Endothelial cell of umbilical vein (primary cell): ENCODE data around the gene SLC6A18. TPM values are rescaled to one million over a fixed set of nuclear protein-coding genes. Genes with fewer than 3 reads are reported as not detected.

Experiments
- BruUV-seq: library from RNA; stranded (reverse); fragments of 400-500 nt; replicated peaks from 2 replicates; lab custom pipeline; 2021; lab: Mats Ljungman, UMichigan
- CTCF ChIA-PET: fragments of 300-600, 350-600 bp; sonication (Branson Sonifier 250); formaldehyde crosslinking; loops from one replicate; lab custom pipeline; 2021; ENCODE audit warnings: antibody characterized with exemption, inconsistent platforms; lab: Charles Lee
- POLR2A ChIA-PET: fragments of 300-600, 350-600 bp; sonication (Branson Sonifier 250); formaldehyde crosslinking; loops from one replicate; lab custom pipeline; 2021; ENCODE audit warnings: antibody characterized with exemption, inconsistent platforms; lab: Charles Lee
- DNase-seq: peaks from one replicate; pipeline ENCODE4 v3.0.0-alpha.2; 2011; ENCODE audit warnings: low read depth, low spot score
- FAIRE-seq: peaks from 2 replicates; lab custom pipeline; 2011; peaks lifted over from hg19 to GRCh38; lab: Jason Lieb, UNC
- H2AFZ ChIP-seq: 2 replicates; pipeline ENCODE4 v1.6.0; 2012; ENCODE audit warnings: low read depth, low read length, control low read depth, inconsistent platforms
- H3K27ac ChIP-seq: 2 replicates; pipeline ENCODE4 v1.5.1; 2011; ENCODE audit warnings: low read depth, mild to moderate bottlenecking, control low read depth, low read length, moderate library complexity; ENCODE audit not compliant: insufficient read depth
- H3K27me3 ChIP-seq, 2 experiments: 2 replicates each; pipeline versions ENCODE4 v1.6.0 to v1.6.1; 2011; ENCODE audit warnings: low read length in 2 of 2, mixed read lengths in 1 of 2; ENCODE audit not compliant: control insufficient read depth in 2 of 2, insufficient read depth in 2 of 2
- H3K36me3 ChIP-seq, 2 experiments: 2 replicates in 1 of 2; 3 replicates in 1 of 2; pipeline ENCODE4 v1.5.1; 2011; ENCODE audit warnings: low read length in 2 of 2, mild to moderate bottlenecking in 1 of 2, moderate library complexity in 1 of 2; ENCODE audit not compliant: control insufficient read depth in 2 of 2, insufficient read depth in 2 of 2; ENCODE audit errors: extremely low read depth in 1 of 2
- H3K4me1 ChIP-seq: 3 replicates; pipeline ENCODE4 v1.5.1; 2011; ENCODE audit warnings: mild to moderate bottlenecking, low read length; ENCODE audit not compliant: control insufficient read depth, insufficient read depth; ENCODE audit errors: extremely low read depth
- H3K4me2 ChIP-seq: 2 replicates; pipeline ENCODE4 v1.6.1; 2011; ENCODE audit warnings: low read length, control low read depth, mixed read lengths; ENCODE audit not compliant: insufficient read depth
- H3K4me3 ChIP-seq, 3 experiments: fragments of 200-600 bp in 1 of 3; sonication (generic), shearing (Covaris generic) in 1 of 3; replicated peaks in 1 of 3; 2 replicates each; pipeline ENCODE4 v1.5.1; 2011 to 2016; ENCODE audit warnings: control low read depth in 3 of 3, low read length in 3 of 3, mild to moderate bottlenecking in 2 of 3, inconsistent platforms in 1 of 3, low read depth in 1 of 3, moderate library complexity in 1 of 3; ENCODE audit not compliant: insufficient read depth in 1 of 3
- H3K79me2 ChIP-seq: 2 replicates; pipeline ENCODE4 v1.6.0; 2012; ENCODE audit warnings: low read length, inconsistent platforms; ENCODE audit not compliant: control insufficient read depth, insufficient read depth
- H3K9ac ChIP-seq: replicated peaks from 2 replicates; pipeline ENCODE3; 2011; ENCODE audit warnings: low read length, control low read depth; ENCODE audit not compliant: insufficient read depth; ENCODE audit errors: extremely low read depth
- H3K9me1 ChIP-seq: replicated peaks from 3 replicates; pipeline ENCODE4 v1.6.0; 2011; ENCODE audit warnings: mild to moderate bottlenecking, low read length; ENCODE audit not compliant: control insufficient read depth, insufficient read depth; ENCODE audit errors: extremely low read depth
- H3K9me3 ChIP-seq: replicated peaks from 2 replicates; pipeline ENCODE4 v1.5.1; 2012; ENCODE audit warnings: low read length, inconsistent platforms; ENCODE audit not compliant: control insufficient read depth, insufficient read depth
- H4K20me1 ChIP-seq: replicated peaks from 2 replicates; pipeline ENCODE3; 2011; ENCODE audit warnings: mild to moderate bottlenecking, low read length; ENCODE audit not compliant: control insufficient read depth, insufficient read depth; ENCODE audit errors: extremely low read depth
- CTCF ChIP-seq, 2 donors: IDR thresholded peaks; 1 replicate in 1 of 2; 2 replicates in 1 of 2; pipeline ENCODE4 v1.5.1; 2011; ENCODE audit warnings: low read length in 2 of 2, mild to moderate bottlenecking in 2 of 2, moderate library complexity in 2 of 2, control low read depth in 1 of 2, inconsistent platforms in 1 of 2, low read depth in 1 of 2; ENCODE audit not compliant: insufficient read depth in 1 of 2; ENCODE audit errors: extremely low read depth in 1 of 2
- EZH2 ChIP-seq: IDR thresholded peaks from 2 replicates; pipeline ENCODE4 v1.6.1; 2012; ENCODE audit warnings: borderline replicate concordance, low read depth, mild to moderate bottlenecking, moderate library complexity, low read length, inconsistent platforms; ENCODE audit not compliant: severe bottlenecking
- FOS ChIP-seq: IDR thresholded peaks from 2 replicates; pipeline ENCODE4 v1.6.1; 2011; ENCODE audit warnings: mild to moderate bottlenecking, low read length, moderate library complexity, borderline replicate concordance; ENCODE audit not compliant: insufficient read depth
- GATA2 ChIP-seq: IDR thresholded peaks from 2 replicates; pipeline ENCODE4 v1.7.0; 2011; ENCODE audit warnings: low read depth, mild to moderate bottlenecking, moderate library complexity, mixed read lengths, low read length; ENCODE audit not compliant: insufficient read length, insufficient read depth
- JUN ChIP-seq: IDR thresholded peaks from 2 replicates; pipeline ENCODE4 v1.6.1; 2011; ENCODE audit warnings: borderline replicate concordance, low read depth; ENCODE audit not compliant: insufficient read length, insufficient read depth
- MYC ChIP-seq: IDR thresholded peaks from one replicate; pipeline ENCODE4 v1.6.1; 2011; ENCODE audit warnings: mild to moderate bottlenecking, low read depth, low read length
- POLR2A ChIP-seq: IDR thresholded peaks from 2 replicates; pipeline ENCODE4 v1.6.1; 2012; ENCODE audit warnings: low read depth, mild to moderate bottlenecking, control low read depth, low read length
- POLR2AphosphoS5 ChIP-seq: IDR thresholded peaks from 2 replicates; pipeline ENCODE4 v1.6.1; 2012; ENCODE audit warnings: low read depth, mild to moderate bottlenecking, control low read depth, low read length, moderate library complexity; ENCODE audit not compliant: insufficient read depth
- dilution Hi-C: fragments of 300-500 bp; cut with MboI; formaldehyde crosslinking; loops from one replicate; pipeline ENCODE4 v1.15.0; 2019; ENCODE audit warnings: low sequenced_read_pairs; ENCODE audit not compliant: extremely low pct_ligation_motif_present
- intact Hi-C: fragments of 100-400 bp; cut with micrococcal nuclease; formaldehyde crosslinking; loops from one replicate; pipeline ENCODE4 v1.10.0; 2022
- polyA plus RNA-seq, 4 experiments: library from polyadenylated mRNA; depleted of rRNA in 3 of 4; stranded (reverse) in 3 of 4; unstranded in 1 of 4; fragments of >200 nt; gene quantifications; 2 replicates each; pipeline versions ENCODE4 v1.2.1 to v1.2.3, GENCODE V29; 2011 to 2012; ENCODE audit warnings: missing spikeins in 1 of 4
- total RNA-seq: library from RNA; stranded (reverse); gene quantifications from 2 replicates; pipeline ENCODE4 v1.2.3, GENCODE V29; 2021
- TF ChIP-seq, protein P1 (sequence below): IDR thresholded peaks from 2 replicates; pipeline ENCODE4 v1.6.1; 2011; ENCODE audit not compliant: insufficient read depth, insufficient read length

The SLC6A18 gene
- total and polyA plus RNA-seq, 2 donors (not counting 3 experiments of a cell fraction or from before 2014, with no cell fraction given), result not detected

DNA sequence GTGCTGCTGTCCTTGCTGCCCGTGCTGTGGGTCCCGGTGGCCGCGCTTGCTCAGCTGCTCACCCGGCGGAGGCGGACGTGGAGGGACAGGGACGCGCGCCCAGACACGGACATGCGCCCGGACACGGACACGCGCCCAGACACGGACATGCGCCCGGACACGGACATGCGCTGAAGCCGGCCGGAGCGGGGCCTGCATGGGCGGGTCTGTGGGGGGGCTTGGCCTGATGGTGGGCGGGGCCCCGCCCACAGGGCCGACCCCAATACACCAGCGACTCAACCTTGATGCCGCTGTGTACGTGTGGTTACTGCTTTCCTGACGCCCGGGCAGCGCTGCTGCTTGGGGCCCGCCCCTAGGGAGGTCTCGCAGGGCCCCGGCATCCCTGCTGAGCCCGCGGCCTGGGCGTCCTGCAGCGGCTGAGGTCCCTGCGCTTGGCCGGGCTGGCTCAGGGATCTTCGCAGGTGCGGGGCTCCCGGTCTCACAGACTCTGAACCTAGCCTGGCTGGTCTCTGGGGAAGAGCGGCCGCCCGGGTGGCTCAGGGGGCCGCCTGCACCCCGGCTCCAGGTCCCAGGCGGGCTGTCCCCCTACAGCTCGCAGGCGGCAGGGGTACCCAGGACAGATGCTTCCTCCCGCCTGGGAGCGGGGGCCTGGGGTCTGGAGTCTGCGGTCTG, 20.9 kb downstream of the SLC6A18 start:
- no peak for FAIRE-seq
- no peak overlapping the region for H3K4me2 ChIP-seq
- dilution Hi-C loops, result no loop called here
- no peaks in the 10 kb centered on the region for H3K4me1 ChIP-seq
- H3K9ac ChIP-seq, result no peak overlapping the region
- TF ChIP-seq EZH2 (no peak), FOS (no peak), MYC (no peak), JUN (no peak), POLR2A (no peak), CTCF (IDR thresholded peaks at IDR 0.05; ENCODE audit: extremely low read depth in 1 of 2, insufficient read depth in 1 of 2, low read depth in 1 of 2, low read length in 2 of 2) (no peak), GATA2 (no peak), POLR2AphosphoS5 (no peak)
- TF ChIP-seq, protein P1, sequence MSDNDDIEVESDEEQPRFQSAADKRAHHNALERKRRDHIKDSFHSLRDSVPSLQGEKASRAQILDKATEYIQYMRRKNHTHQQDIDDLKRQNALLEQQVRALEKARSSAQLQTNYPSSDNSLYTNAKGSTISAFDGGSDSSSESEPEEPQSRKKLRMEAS, result no peak
- H3K9me3 ChIP-seq, result no peaks in the 10 kb centered on the region
- no peak overlapping the region for H3K4me3 ChIP-seq
- ChIA-PET POLR2A (no interaction called here), CTCF (no interaction called here)
- H4K20me1 ChIP-seq, result no peaks in the 10 kb centered on the region
- BruUV-seq, result no TSS peak
- H3K36me3 ChIP-seq, result no peaks in the 10 kb centered on the region
- intact Hi-C loops, result no loop called here
- no peak overlapping the region for H2AFZ ChIP-seq
- H3K27ac ChIP-seq, result no peak overlapping the region
- H3K27me3 ChIP-seq, result peaks cover 0 to 3% of the 10 kb centered on the region in 2 experiments
- no peaks in the 10 kb centered on the region for H3K9me1 ChIP-seq
- DNase-seq, result no peak
- no peaks in the 10 kb centered on the region for H3K79me2 ChIP-seq
